ENCODE data around the gene OR4D9.

DNA sequence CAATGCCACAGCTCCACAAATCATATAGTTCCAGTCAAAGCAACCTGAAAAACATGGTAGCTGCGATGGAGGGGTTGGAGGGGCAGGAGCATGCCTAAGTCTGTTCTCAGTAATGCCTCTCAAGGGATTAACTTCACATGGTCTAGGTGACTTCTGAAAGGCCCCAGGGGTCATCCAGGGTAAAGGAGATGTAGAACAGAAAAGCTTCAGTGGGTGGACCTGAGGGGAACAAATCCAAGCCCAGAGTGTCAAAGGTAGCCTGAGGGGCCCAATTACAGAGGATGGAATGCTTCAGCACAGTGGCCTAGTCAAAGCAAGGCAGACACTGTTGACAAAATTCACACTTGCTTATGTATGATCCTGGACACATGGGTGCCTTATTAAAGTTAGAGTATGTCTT lies 23.3 kb downstream of the OR4D9 start:
- TF ChIP-seq CTCF (conservative IDR thresholded peaks at IDR 0.05; ENCODE audit: low read depth in 2 of 2) (no peak), POLR2AphosphoS5 (IDR thresholded peaks at IDR 0.05; ENCODE audit: low read depth) (no peak), EZH2 (IDR thresholded peaks at IDR 0.05; ENCODE audit: low read depth, unreplicated experiment) (no peak), CREB1 (CRISPR knock-in tag; IDR thresholded peaks at IDR 0.05; ENCODE audit: low read depth) (no peak)

All from GM23338 (cell line).